ENCODE measurements around the gene TMEM53.

- TF ChIP-seq NR2C2 (CRISPR knock-in tag; IDR thresholded peaks at IDR 0.05) (no peak), CTCF (IDR thresholded peaks at IDR 0.05) (no peak), PRDM15 (CRISPR knock-in tag; IDR thresholded peaks at IDR 0.05) (no peak), ESRRA (CRISPR knock-in tag; IDR thresholded peaks at IDR 0.05; ENCODE audit: borderline replicate concordance) (no peak), ATF6 (CRISPR knock-in tag; IDR thresholded peaks at IDR 0.05) (no peak), NFYB (CRISPR knock-in tag; conservative IDR thresholded peaks at IDR 0.05; ENCODE audit: low read depth) (no peak), KAT7 (CRISPR knock-in tag; IDR thresholded peaks at IDR 0.05; ENCODE audit: borderline replicate concordance) (no peak), NR1H2 (CRISPR knock-in tag; IDR thresholded peaks at IDR 0.05) (no peak), ATF3 (CRISPR knock-in tag; conservative IDR thresholded peaks at IDR 0.05) (no peak), MAX (CRISPR knock-in tag; IDR thresholded peaks at IDR 0.05) (no peak), ZBTB43 (CRISPR knock-in tag; IDR thresholded peaks at IDR 0.05) (no peak), SP1 (CRISPR knock-in tag; conservative IDR thresholded peaks at IDR 0.05) (no peak), ZSCAN18 (CRISPR knock-in tag; IDR thresholded peaks at IDR 0.05) (no peak), NFE2L1 (CRISPR knock-in tag; IDR thresholded peaks at IDR 0.05) (no peak)
Measured at GRCh38 chr1:44605914-44606615, 68.2 kb downstream of the TMEM53 start.
